HG03196 (cell line): ENCODE measurements around the gene INTS15.

Experiments used
- ATAC-seq: cut with Tn5 transposase; IDR thresholded peaks from one replicate; pipeline ENCODE4 v1.9.1; 2021; ENCODE audit not compliant: unreplicated experiment

Gene INTS15

GRCh38 chr7:6642239-6642839 is 52.5 kb downstream of the INTS15 start:
- ATAC-seq = no peak

GRCh38 chr7:6642861-6643640 is 53.2 kb downstream of the INTS15 start:
- no peak for ATAC-seq

- no peak for ATAC-seq
Measured at GRCh38 chr7:6643915-6644625, 54.2 kb downstream of the INTS15 start.

- ATAC-seq = no peak
Measured at GRCh38 chr7:6644728-6645127, 54.9 kb downstream of the INTS15 start.

GRCh38 chr7:6646465-6646864 is 56.6 kb downstream of the INTS15 start:
- no peak for ATAC-seq

GRCh38 chr7:6647080-6647479 is 57.3 kb downstream of the INTS15 start:
- no peak for ATAC-seq

GRCh38 chr7:6647541-6647940 is 57.7 kb downstream of the INTS15 start:
- no peak for ATAC-seq

- ATAC-seq = no peak
Measured at GRCh38 chr7:6648066-6648814, 58.4 kb downstream of the INTS15 start.

GRCh38 chr7:6648815-6649104 is 58.9 kb downstream of the INTS15 start:
- no peak for ATAC-seq

GRCh38 chr7:6649241-6649961 is 59.6 kb downstream of the INTS15 start:
- ATAC-seq = no peak

GRCh38 chr7:6650086-6650485 is 60.3 kb downstream of the INTS15 start:
- ATAC-seq = no peak

- ATAC-seq = no peak
Measured at GRCh38 chr7:6650521-6651011, 60.7 kb downstream of the INTS15 start.

- ATAC-seq = no peak
Measured at GRCh38 chr7:6651851-6652445, 62.1 kb downstream of the INTS15 start.

GRCh38 chr7:6652446-6653011 is 62.7 kb downstream of the INTS15 start:
- no peak for ATAC-seq

- ATAC-seq = no peak
Measured at GRCh38 chr7:6653071-6654003, 63.5 kb downstream of the INTS15 start.

GRCh38 chr7:6654113-6654841 is 64.5 kb downstream of the INTS15 start:
- ATAC-seq = no peak

GRCh38 chr7:6654842-6655610 is 65.2 kb downstream of the INTS15 start:
- ATAC-seq = no peak
